ENCODE results near the gene PIPOX.

- TF ChIP-seq POLR2A (IDR thresholded peaks at IDR 0.05) (no peak), CTCF (IDR thresholded peaks at IDR 0.05) (no peak)
These were observed 52.5 kb downstream of the PIPOX start for GRCh38 chr17:29095439-29095838.
